Type B pancreatic cell (in vitro differentiated cells): Measurements from ENCODE around the gene NIPAL3. TPM values are rescaled to one million over a fixed set of nuclear protein-coding genes. Genes with fewer than 3 reads are reported as not detected.

Experiments used
- DNase-seq: peaks from one replicate; pipeline ENCODE4 v3.0.0; 2021; ENCODE audit warnings: mixed read lengths; ENCODE audit not compliant: unreplicated experiment; ENCODE audit errors: extremely low spot score
- H3K27ac Mint-ChIP-seq: 2 replicates; pipeline ENCODE4 v1.8.0; 2021; ENCODE audit warnings: mild to moderate bottlenecking, mixed read lengths
- H3K27me3 Mint-ChIP-seq: 2 replicates; pipeline ENCODE4 v1.8.0; 2021; ENCODE audit warnings: mixed read lengths
- H3K36me3 Mint-ChIP-seq: 2 replicates; pipeline ENCODE4 v1.8.0; 2021; ENCODE audit warnings: mixed read lengths
- H3K4me1 Mint-ChIP-seq: one replicate; pipeline ENCODE4 v1.8.0; 2021; ENCODE audit warnings: mixed read lengths; ENCODE audit not compliant: unreplicated experiment
- H3K4me3 Mint-ChIP-seq: 2 replicates; pipeline ENCODE4 v1.8.0; 2021; ENCODE audit warnings: mild to moderate bottlenecking, mixed read lengths
- H3K9me3 Mint-ChIP-seq: 2 replicates; pipeline ENCODE4 v1.8.0; 2021; ENCODE audit warnings: mixed read lengths
- total RNA-seq: library from RNA; stranded (reverse); gene quantifications from 2 replicates; pipeline ENCODE4 v1.2.1, GENCODE V29; 2021; ENCODE audit warnings: low replicate concordance
- TF ChIP-seq, protein P1 (sequence below): fragments of 200-600 bp; sonication (generic); conservative IDR thresholded peaks from 2 replicates; pipeline ENCODE4 v1.5.0; 2021; ENCODE audit warnings: antibody characterized with exemption, mild to moderate bottlenecking

NIPAL3 gene
- total RNA-seq, 1 donor from 2014 or later: 17.5 TPM

DNA sequence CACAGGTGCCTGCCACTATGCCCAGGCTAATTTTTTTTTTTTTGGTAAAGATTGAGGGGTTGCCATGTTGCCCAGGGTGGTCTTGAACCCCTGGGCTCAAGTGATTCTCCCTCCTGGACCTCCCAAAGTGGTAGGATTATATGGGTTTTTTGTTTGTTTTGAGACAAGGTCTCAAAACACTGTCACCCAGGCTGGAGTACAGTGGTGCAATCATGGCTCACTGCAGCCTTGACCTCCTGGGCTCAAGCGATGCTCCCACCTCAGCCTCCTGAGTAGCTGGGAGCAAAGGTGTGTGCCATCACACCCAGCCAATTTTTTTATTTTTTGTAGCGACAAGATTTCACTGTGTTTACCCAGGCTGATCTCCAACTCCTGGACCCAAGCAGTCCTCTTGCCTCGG is 78.2 kb downstream of the NIPAL3 start:
- no peak overlapping the region for H3K4me3 Mint-ChIP-seq
- no peaks in the 10 kb centered on the region for H3K9me3 Mint-ChIP-seq
- TF ChIP-seq, protein P1, sequence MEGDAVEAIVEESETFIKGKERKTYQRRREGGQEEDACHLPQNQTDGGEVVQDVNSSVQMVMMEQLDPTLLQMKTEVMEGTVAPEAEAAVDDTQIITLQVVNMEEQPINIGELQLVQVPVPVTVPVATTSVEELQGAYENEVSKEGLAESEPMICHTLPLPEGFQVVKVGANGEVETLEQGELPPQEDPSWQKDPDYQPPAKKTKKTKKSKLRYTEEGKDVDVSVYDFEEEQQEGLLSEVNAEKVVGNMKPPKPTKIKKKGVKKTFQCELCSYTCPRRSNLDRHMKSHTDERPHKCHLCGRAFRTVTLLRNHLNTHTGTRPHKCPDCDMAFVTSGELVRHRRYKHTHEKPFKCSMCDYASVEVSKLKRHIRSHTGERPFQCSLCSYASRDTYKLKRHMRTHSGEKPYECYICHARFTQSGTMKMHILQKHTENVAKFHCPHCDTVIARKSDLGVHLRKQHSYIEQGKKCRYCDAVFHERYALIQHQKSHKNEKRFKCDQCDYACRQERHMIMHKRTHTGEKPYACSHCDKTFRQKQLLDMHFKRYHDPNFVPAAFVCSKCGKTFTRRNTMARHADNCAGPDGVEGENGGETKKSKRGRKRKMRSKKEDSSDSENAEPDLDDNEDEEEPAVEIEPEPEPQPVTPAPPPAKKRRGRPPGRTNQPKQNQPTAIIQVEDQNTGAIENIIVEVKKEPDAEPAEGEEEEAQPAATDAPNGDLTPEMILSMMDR: no peak
- no peak overlapping the region for H3K27ac Mint-ChIP-seq
- H3K27me3 Mint-ChIP-seq: peaks cover 13% of the 10 kb centered on the region
- peaks cover 5% of the 10 kb centered on the region for H3K4me1 Mint-ChIP-seq
- no peaks in the 10 kb centered on the region for H3K36me3 Mint-ChIP-seq
- DNase-seq: no peak

GRCh38 chr1:24498589-24498988 is 83.0 kb downstream of the NIPAL3 start:
- Mint-ChIP-seq H3K9me3 (no peaks in the 10 kb centered on the region), H3K4me3 (no peak overlapping the region), H3K36me3 (no peaks in the 10 kb centered on the region), H3K27ac (no peak overlapping the region), H3K4me1 (peaks cover 7% of the 10 kb centered on the region), H3K27me3 (peaks cover 47% of the 10 kb centered on the region)
- TF ChIP-seq, protein P1: no peak
- DNase-seq: no peak

GRCh38 chr1:24500448-24501048 is 84.9 kb downstream of the NIPAL3 start:
- Mint-ChIP-seq H3K36me3 (no peaks in the 10 kb centered on the region), H3K27me3 (peaks cover 64% of the 10 kb centered on the region), H3K9me3 (no peaks in the 10 kb centered on the region), H3K4me1 (peaks cover 7% of the 10 kb centered on the region), H3K4me3 (peak overlapping the region; percentile 50), H3K27ac (no peak overlapping the region)
- DNase-seq: no peak
- TF ChIP-seq, protein P1: no peak

GRCh38 chr1:24501371-24502064 is 85.9 kb downstream of the NIPAL3 start:
- H3K27me3 Mint-ChIP-seq: peaks cover 67% of the 10 kb centered on the region
- no peak for DNase-seq

DNA sequence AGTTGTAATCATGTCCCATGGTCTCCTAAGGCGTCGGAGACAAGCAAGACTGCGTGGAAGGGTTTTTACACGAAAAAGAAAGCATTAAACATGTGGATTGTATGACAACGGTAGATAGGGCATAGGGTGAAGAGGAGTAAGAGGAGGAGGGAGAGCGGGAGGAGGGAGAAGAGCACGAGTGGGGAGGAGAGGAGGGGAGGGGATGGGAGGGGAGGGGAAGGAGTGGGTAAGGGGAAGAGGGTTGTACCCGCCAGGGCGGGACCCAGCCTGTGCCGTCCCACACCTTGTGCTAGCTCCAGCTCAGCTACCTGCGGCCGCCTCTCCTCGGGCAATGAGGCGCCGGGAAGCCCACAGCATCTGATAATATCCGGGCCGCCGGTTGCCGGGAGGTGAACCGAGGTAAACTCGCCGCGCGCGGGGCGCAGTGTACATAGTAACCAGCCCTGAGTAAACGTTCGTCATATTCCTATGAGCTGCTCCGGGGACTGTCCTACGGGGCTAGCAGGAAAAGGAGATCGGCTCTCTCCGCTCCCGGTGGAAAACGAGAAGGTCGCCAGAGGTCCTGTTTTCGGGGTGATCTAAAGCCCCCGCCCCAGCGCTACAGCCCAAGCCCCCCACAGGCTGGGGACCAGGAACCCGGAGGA is 86.6 kb downstream of the NIPAL3 start:
- H3K4me1 Mint-ChIP-seq: peaks cover 9% of the 10 kb centered on the region
- H3K9me3 Mint-ChIP-seq: no peaks in the 10 kb centered on the region
- peak; percentile 77 for DNase-seq
- TF ChIP-seq, protein P1: no peak
- peaks cover 71% of the 10 kb centered on the region for H3K27me3 Mint-ChIP-seq
- H3K36me3 Mint-ChIP-seq: no peaks in the 10 kb centered on the region
- H3K27ac Mint-ChIP-seq: peak overlapping the region; percentile 92
- peak overlapping the region; percentile 84 for H3K4me3 Mint-ChIP-seq

More at GRCh38 chr1:24501371-24502064, 85.9 kb downstream of the NIPAL3 start:
- Mint-ChIP-seq H3K4me1 (peaks cover 7% of the 10 kb centered on the region), H3K9me3 (no peaks in the 10 kb centered on the region), H3K4me3 (peak overlapping the region; percentile 84), H3K27ac (peak overlapping the region; percentile 92), H3K36me3 (no peaks in the 10 kb centered on the region)
- TF ChIP-seq, protein P1: no peak
